Measurements from ENCODE around the gene CDC42BPA. TPM values are rescaled to one million over a fixed set of nuclear protein-coding genes. Genes with fewer than 3 reads are reported as not detected.

Gene CDC42BPA
- polyA plus RNA-seq, 3 donors = 0.20 to 0.45 (median 0.39) TPM

DNA sequence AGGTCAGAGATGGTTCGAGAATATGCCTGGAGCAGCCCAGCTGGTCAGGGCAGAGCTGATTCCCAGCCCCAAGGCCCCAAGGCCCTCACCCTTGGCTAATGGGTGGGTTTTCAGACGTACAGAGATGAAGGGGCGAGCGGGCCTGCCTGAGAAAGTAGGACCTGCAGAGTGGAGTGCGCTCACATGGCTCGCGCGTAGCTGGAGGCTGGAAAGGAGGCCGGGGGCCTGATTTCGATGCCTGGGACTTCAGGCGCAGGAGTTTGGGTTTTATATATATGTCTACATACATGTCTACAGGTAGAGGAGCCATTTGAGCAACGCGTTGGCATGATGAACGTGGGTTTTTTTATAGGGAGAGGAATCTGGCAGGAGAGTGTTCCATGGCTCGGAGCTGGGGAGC, 369.3 kb downstream of the CDC42BPA start:
- H3K4me3 ChIP-seq (replicated peaks in 1 of 3; ENCODE audit: low read depth in 2 of 3, low read length in 3 of 3) = no peak overlapping the region
- peaks cover 100% of the 10 kb centered on the region for H4K20me1 ChIP-seq (ENCODE audit: insufficient read depth, low read length)
- Mint-ChIP-seq H3K4me3 (no peak overlapping the region), H3K27me3 (ENCODE audit: low read depth in 3 of 3) (no peaks in the 10 kb centered on the region), H3K4me1 (peaks cover 41% of the 10 kb centered on the region), H3K36me3 (peaks cover 6 to 14% of the 10 kb centered on the region in 2 donors), H3K27ac (no peak overlapping the region), H3K9me3 (peaks cover 0 to 4% (median 3%) of the 10 kb centered on the region in 7 donors)
- DNase-seq = no peak
- TF ChIP-seq, protein P1, sequence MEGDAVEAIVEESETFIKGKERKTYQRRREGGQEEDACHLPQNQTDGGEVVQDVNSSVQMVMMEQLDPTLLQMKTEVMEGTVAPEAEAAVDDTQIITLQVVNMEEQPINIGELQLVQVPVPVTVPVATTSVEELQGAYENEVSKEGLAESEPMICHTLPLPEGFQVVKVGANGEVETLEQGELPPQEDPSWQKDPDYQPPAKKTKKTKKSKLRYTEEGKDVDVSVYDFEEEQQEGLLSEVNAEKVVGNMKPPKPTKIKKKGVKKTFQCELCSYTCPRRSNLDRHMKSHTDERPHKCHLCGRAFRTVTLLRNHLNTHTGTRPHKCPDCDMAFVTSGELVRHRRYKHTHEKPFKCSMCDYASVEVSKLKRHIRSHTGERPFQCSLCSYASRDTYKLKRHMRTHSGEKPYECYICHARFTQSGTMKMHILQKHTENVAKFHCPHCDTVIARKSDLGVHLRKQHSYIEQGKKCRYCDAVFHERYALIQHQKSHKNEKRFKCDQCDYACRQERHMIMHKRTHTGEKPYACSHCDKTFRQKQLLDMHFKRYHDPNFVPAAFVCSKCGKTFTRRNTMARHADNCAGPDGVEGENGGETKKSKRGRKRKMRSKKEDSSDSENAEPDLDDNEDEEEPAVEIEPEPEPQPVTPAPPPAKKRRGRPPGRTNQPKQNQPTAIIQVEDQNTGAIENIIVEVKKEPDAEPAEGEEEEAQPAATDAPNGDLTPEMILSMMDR (IDR thresholded peaks at IDR 0.05) = no peak
- no peak overlapping the region for H3K4me2 ChIP-seq (replicated peaks; ENCODE audit: extremely low read depth, low read length, poor library complexity, severe bottlenecking)
- H3K4me1 ChIP-seq (ENCODE audit: control insufficient read depth in 1 of 2, insufficient read depth in 2 of 2, low read length in 2 of 2) = peaks cover 15 to 17% of the 10 kb centered on the region in 2 donors
- no peak overlapping the region for H3K9ac ChIP-seq (ENCODE audit: insufficient read depth, low read length, poor library complexity, severe bottlenecking)
- H3K9me3 ChIP-seq (replicated peaks in 1 of 2; ENCODE audit: control insufficient read depth in 1 of 2, insufficient read depth in 1 of 2, low read length in 2 of 2) = no peaks in the 10 kb centered on the region
- no peak overlapping the region for H2AFZ ChIP-seq (ENCODE audit: insufficient read depth, low read depth, low read length, poor library complexity, severe bottlenecking)
- no peak overlapping the region for H3K27ac ChIP-seq (ENCODE audit: low read depth in 1 of 2, low read length in 2 of 2)
- peaks cover 0 to 10% of the 10 kb centered on the region in 2 donors for H3K36me3 ChIP-seq (replicated peaks in 1 of 2; ENCODE audit: control insufficient read depth in 1 of 2, insufficient read depth in 2 of 2, low read length in 2 of 2)
- no peaks in the 10 kb centered on the region for H3K27me3 ChIP-seq (ENCODE audit: control insufficient read depth in 2 of 2, insufficient read depth in 2 of 2, low read length in 2 of 2)
- H3K79me2 ChIP-seq (ENCODE audit: insufficient read depth, low read length) = peaks cover 98% of the 10 kb centered on the region
- 100% methylated on average over 1 of the region's 15 CpGs for WGBS (ENCODE audit: insufficient coverage)
- intact Hi-C loops (cut with micrococcal nuclease) = no loop called here

DNA sequence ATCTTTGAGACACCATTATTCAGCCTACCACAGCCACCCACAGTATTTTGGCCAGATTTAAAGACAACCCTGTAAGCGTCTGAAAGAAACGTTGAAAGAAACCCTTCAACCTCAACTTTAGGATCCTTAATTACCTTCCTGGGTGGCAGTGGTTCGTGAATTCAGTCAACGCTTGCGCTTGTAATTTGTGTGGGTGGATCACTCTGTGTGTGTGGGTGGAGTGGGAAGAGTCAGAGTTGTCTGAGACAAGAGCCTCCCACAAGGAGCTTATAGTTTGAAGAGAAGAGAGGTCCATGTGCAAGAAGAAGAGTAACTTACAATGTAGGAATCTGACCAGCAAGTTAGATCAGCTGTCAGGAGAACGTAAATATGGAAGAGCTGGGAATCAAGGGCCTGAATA, 369.8 kb downstream of the CDC42BPA start:
- peaks cover 45% of the 10 kb centered on the region for H3K4me1 Mint-ChIP-seq
- H3K9me3 Mint-ChIP-seq = peaks cover 0 to 4% (median 3%) of the 10 kb centered on the region in 7 donors
- H3K36me3 Mint-ChIP-seq = peaks cover 2 to 14% of the 10 kb centered on the region in 2 donors
- Histone ChIP-seq H3K9ac (ENCODE audit: insufficient read depth, low read length, poor library complexity, severe bottlenecking) (no peak overlapping the region), H3K27me3 (ENCODE audit: control insufficient read depth in 2 of 2, insufficient read depth in 2 of 2, low read length in 2 of 2) (no peaks in the 10 kb centered on the region), H4K20me1 (ENCODE audit: insufficient read depth, low read length) (peaks cover 100% of the 10 kb centered on the region), H3K36me3 (replicated peaks in 1 of 2; ENCODE audit: control insufficient read depth in 1 of 2, insufficient read depth in 2 of 2, low read length in 2 of 2) (peaks cover 0 to 10% of the 10 kb centered on the region in 2 donors), H2AFZ (ENCODE audit: insufficient read depth, low read depth, low read length, poor library complexity, severe bottlenecking) (no peak overlapping the region), H3K27ac (ENCODE audit: low read depth in 1 of 2, low read length in 2 of 2) (no peak overlapping the region), H3K4me3 (replicated peaks in 1 of 3; ENCODE audit: low read depth in 2 of 3, low read length in 3 of 3) (no peak overlapping the region), H3K4me1 (ENCODE audit: control insufficient read depth in 1 of 2, insufficient read depth in 2 of 2, low read length in 2 of 2) (peaks cover 15 to 17% of the 10 kb centered on the region in 2 donors), H3K4me2 (replicated peaks; ENCODE audit: extremely low read depth, low read length, poor library complexity, severe bottlenecking) (no peak overlapping the region), H3K79me2 (ENCODE audit: insufficient read depth, low read length) (peaks cover 98% of the 10 kb centered on the region), H3K9me3 (replicated peaks in 1 of 2; ENCODE audit: control insufficient read depth in 1 of 2, insufficient read depth in 1 of 2, low read length in 2 of 2) (no peaks in the 10 kb centered on the region)
- WGBS (ENCODE audit: insufficient coverage) = 93% methylated on average over 3 of the region's 6 CpGs
- TF ChIP-seq, protein P1 (IDR thresholded peaks at IDR 0.05) = no peak
- H3K4me3 Mint-ChIP-seq = no peak overlapping the region
- H3K27me3 Mint-ChIP-seq (ENCODE audit: low read depth in 3 of 3) = peaks cover 0 to 2% (median 0%) of the 10 kb centered on the region in 3 donors
- intact Hi-C loops (cut with micrococcal nuclease) = no loop called here
- DNase-seq = no peak
- H3K27ac Mint-ChIP-seq = no peak overlapping the region
